ENCODE measurements around the gene AATF.

GRCh38 chr17:37051381-37051780, 102.6 kb downstream of the AATF start:
- TF ChIP-seq CTCF (IDR thresholded peaks at IDR 0.05; ENCODE audit: low read depth, low read length) (no peak), MAX (IDR thresholded peaks at IDR 0.05; ENCODE audit: low read depth, low read length) (no peak), POLR2A (IDR thresholded peaks at IDR 0.05; ENCODE audit: extremely low read depth, insufficient read length) (no peak)

Measured in NB4 (cell line).